Left kidney (tissue), 2 donors: ENCODE results near the gene TRMO. TPM values are rescaled to one million over a fixed set of nuclear protein-coding genes. Genes with fewer than 3 reads are reported as not detected.

Source experiments
- DNase-seq: peaks from one replicate; pipeline ENCODE4 v3.0.0-alpha.2; 2013
- polyA plus RNA-seq: library from polyadenylated mRNA; unstranded; fragments of 120-200 nt; gene quantifications from one replicate; pipeline ENCODE4 v1.2.1, GENCODE V29; 2013; ENCODE audit not compliant: insufficient read length

TRMO gene
- polyA plus RNA-seq, 1 donor, result 24.0 TPM

DNA sequence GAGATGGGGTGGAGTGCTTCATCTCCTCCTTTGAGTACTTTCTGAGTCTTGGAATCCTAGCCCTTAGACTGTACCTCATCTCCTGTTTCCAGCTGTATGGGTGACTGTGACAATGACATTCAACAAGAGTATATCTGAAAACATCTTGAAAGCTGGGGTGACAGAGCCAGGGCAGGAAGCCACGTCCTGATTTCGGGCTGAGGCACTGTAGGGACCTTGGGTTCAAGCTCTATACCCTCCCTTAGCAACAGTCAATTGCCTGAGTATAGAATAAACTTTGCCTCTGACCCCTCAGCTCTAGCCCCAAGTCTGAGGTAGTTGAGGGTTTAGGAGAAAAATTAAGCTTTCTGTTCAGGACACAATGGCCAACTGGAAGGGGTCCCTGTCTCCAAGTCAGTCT lies 63.0 kb downstream of the TRMO start:
- DNase-seq, result no peak

DNA sequence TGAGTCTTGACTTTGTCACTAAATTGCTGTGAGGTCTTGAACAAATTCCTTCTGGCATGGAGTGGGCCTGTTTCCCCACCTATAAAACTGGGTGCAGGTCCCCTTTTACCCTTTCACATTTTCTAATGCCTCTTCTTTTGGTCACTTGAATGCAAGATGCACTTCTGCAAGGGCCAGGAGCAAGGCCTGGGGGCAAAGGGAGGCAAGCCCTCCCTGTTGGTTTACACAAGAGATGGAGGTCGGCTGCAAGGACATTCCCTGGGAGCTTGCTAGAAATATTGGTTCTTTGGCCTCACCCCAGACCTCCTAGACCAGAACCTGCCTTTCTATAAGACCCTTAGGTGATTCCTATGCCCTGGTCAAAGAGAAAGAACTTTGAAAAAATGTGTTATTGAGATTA lies 63.5 kb downstream of the TRMO start:
- DNase-seq, result no peak

DNA sequence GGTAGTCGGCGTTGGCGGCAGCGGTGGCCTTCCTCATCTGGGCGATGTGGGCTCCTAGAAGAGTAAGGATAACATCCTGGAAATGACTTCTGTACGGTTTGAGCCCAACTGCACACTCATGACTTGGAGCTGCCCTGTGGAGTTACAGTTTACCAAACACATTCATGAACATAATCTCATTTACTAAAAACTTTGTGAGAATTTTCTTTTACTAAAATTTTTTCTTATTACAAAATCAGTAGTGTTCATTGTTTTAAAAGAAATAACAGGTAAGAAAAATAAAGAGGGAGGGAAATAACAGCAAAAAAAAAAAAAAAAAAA lies 63.9 kb downstream of the TRMO start:
- no peak for DNase-seq

DNA sequence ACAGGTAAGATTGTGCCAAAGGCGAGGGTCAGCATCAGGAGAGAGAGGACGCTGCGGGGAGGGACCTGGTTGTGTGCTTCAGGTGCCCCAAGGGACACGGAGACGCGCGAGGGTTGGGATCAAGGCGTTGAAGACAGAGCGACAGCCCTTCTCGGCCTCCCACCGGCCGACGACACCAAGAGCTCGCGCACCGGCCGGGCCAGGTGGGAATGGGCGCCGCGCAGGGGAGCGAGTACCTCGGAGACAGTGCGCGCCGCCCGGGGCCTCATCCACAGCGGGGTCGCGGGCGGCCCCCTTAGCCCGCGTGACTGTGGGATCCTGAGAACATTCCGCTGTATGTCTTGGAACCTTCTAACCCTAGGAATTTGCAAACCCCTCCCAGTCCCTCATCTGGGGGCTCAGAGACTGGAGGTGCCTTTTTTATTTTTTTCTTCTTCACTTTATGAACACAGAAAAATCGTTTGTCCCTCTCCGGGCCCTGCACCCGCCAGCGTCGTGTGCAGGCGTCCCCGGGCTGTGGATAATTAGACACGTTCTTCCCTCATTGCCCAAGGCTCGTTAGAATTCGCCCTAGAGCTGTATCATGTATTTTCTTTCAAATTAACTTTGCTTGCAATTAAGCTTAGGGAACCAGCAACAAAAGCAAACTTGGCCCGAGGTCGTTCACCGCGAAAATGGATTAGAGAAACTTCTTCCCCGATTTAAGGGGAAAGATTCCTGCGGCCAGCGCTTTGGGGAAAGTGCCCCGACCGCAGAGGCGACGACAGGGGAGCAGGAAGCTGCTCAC lies 64.5 kb downstream of the TRMO start:
- no peak for DNase-seq

- DNase-seq, result no peak
Observed at GRCh38 chr9:97856857-97857605, 65.3 kb downstream of the TRMO start.

- DNase-seq, result no peak
Observed at GRCh38 chr9:97855899-97856298, 66.4 kb downstream of the TRMO start.

DNA sequence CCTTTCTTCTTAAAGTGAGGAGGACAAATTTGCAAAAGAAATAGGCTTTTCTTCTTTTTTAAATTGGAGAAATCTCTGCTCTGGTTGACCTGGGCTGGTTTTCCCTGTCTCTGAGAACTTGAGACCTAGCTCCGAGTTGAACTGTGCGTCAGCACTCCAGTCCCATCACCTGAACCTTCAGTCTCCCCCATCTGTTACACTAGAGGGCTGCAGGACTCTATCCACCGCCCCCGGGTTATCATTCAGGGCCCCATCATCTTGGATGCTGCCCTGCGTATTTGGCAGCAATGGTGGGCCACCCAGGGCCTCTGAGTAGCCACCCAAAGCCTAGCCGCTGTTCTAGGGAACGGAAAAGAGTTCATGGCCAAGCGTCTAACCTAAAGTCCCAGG lies 66.8 kb downstream of the TRMO start:
- DNase-seq, result no peak

GRCh38 chr9:97854696-97855485 lies 67.4 kb downstream of the TRMO start:
- DNase-seq, result no peak

Other genes with a start within 250 kb of the TRMO start
- gene XPA, start 225.2 kb downstream of the TRMO start, polyA plus RNA-seq, result 46.7 TPM
- gene FOXE1, start 69.3 kb downstream of the TRMO start, polyA plus RNA-seq, result not detected
- 1.5 TPM for gene HEMGN, start 15.7 kb upstream of the TRMO start, polyA plus RNA-seq
- gene ANP32B, start 60.8 kb upstream of the TRMO start, polyA plus RNA-seq, result 282 TPM
- gene NANS, start 134.2 kb upstream of the TRMO start, polyA plus RNA-seq, result 40.3 TPM
- 8.0 TPM for gene TRIM14, start 196.7 kb upstream of the TRMO start, polyA plus RNA-seq